Neural progenitor cell (in vitro differentiated cells): Measurements from ENCODE around the gene AGTRAP. TPM values are rescaled to one million over a fixed set of nuclear protein-coding genes. Genes with fewer than 3 reads are reported as not detected.
A peak's percentile ranks its signal among the peaks of the same experiment; 100 is the strongest.

ENCODE experiments used
- DNase-seq: peaks from one replicate; pipeline ENCODE4 v3.0.0-alpha.2; 2016; ENCODE audit warnings: low spot score
- H2AFZ ChIP-seq: fragments of 200-600 bp; sonication (generic); replicated peaks from 2 replicates; pipeline ENCODE4 v1.6.1; 2016; ENCODE audit warnings: antibody characterized with exemption
- H3F3A ChIP-seq: fragments of 200-600 bp; sonication (generic); 2 replicates; pipeline ENCODE4 v1.6.1; 2016; ENCODE audit warnings: antibody characterized with exemption, low read depth
- H3K27ac ChIP-seq: fragments of 200-600 bp; sonication (generic); 2 replicates; pipeline ENCODE4 v1.5.1; 2016; ENCODE audit warnings: mild to moderate bottlenecking
- H3K27me3 ChIP-seq: fragments of 200-600 bp; sonication (generic); 2 replicates; pipeline ENCODE4 v1.6.1; 2016; ENCODE audit warnings: mild to moderate bottlenecking, moderate library complexity
- H3K36me3 ChIP-seq: fragments of 200-600 bp; sonication (generic); 2 replicates; pipeline ENCODE4 v1.5.1; 2016
- H3K4me1 ChIP-seq: fragments of 200-600 bp; sonication (generic); 2 replicates; pipeline ENCODE4 v1.6.1; 2016; ENCODE audit warnings: mixed run types
- H3K4me2 ChIP-seq: fragments of 200-600 bp; sonication (generic); 2 replicates; pipeline ENCODE4 v1.6.1; 2016
- H3K4me3 ChIP-seq: fragments of 200-600 bp; sonication (generic); 2 replicates; pipeline ENCODE4 v1.5.1; 2016
- H3K79me2 ChIP-seq: fragments of 200-600 bp; sonication (generic); 2 replicates; pipeline ENCODE4 v1.6.1; 2016; ENCODE audit warnings: low read depth
- H3K9ac ChIP-seq: fragments of 200-600 bp; sonication (generic); 2 replicates; pipeline ENCODE4 v1.6.1; 2016
- H3K9me3 ChIP-seq: fragments of 200-600 bp; sonication (generic); 2 replicates; pipeline ENCODE4 v1.5.1; 2016; ENCODE audit warnings: low read depth
- H4K20me1 ChIP-seq: fragments of 200-600 bp; sonication (generic); 2 replicates; pipeline ENCODE4 v1.6.1; 2016; ENCODE audit warnings: low read depth
- H3K27ac Mint-ChIP-seq: 3 replicates; pipeline ENCODE4 v1.8.0; 2021; ENCODE audit warnings: mixed read lengths
- H3K27me3 Mint-ChIP-seq: 2 replicates; pipeline ENCODE4 v1.8.0; 2022; ENCODE audit warnings: low read depth, mild to moderate bottlenecking, inconsistent platforms, moderate library complexity, mixed read lengths; ENCODE audit not compliant: insufficient read depth
- H3K36me3 Mint-ChIP-seq: 3 replicates; pipeline ENCODE4 v1.8.0; 2021; ENCODE audit warnings: mixed read lengths
- H3K4me1 Mint-ChIP-seq: 3 replicates; pipeline ENCODE4 v1.8.0; 2021; ENCODE audit warnings: mixed read lengths
- H3K4me3 Mint-ChIP-seq: 3 replicates; pipeline ENCODE4 v1.8.0; 2021; ENCODE audit warnings: mild to moderate bottlenecking, moderate library complexity, mixed read lengths
- H3K9me3 Mint-ChIP-seq: 3 replicates; pipeline ENCODE4 v1.8.0; 2020; ENCODE audit warnings: mixed read lengths
- EZH2 ChIP-seq: fragments of 200-600 bp; sonication (generic); IDR thresholded peaks from 2 replicates; pipeline ENCODE4 v1.6.1; 2017; ENCODE audit warnings: antibody characterized with exemption, mild to moderate bottlenecking, moderate library complexity
- EZH2phosphoT487 ChIP-seq: fragments of 200-600 bp; sonication (generic); IDR thresholded peaks from 2 replicates; pipeline ENCODE4 v1.6.1; 2017; ENCODE audit warnings: antibody characterized with exemption
- total RNA-seq: library from RNA; depleted of rRNA; stranded (reverse); fragments of >200 nt; gene quantifications from 2 replicates; pipeline ENCODE4 v1.2.3, GENCODE V29; 2015; ENCODE audit warnings: low replicate concordance
- TF ChIP-seq, protein P1 (sequence below): fragments of 200-600 bp; sonication (generic); IDR thresholded peaks from 2 replicates; pipeline ENCODE4 v1.5.1; 2017; ENCODE audit warnings: antibody characterized with exemption, mild to moderate bottlenecking

AGTRAP gene
- total RNA-seq, 1 donor from 2014 or later: 12.4 TPM

DNA sequence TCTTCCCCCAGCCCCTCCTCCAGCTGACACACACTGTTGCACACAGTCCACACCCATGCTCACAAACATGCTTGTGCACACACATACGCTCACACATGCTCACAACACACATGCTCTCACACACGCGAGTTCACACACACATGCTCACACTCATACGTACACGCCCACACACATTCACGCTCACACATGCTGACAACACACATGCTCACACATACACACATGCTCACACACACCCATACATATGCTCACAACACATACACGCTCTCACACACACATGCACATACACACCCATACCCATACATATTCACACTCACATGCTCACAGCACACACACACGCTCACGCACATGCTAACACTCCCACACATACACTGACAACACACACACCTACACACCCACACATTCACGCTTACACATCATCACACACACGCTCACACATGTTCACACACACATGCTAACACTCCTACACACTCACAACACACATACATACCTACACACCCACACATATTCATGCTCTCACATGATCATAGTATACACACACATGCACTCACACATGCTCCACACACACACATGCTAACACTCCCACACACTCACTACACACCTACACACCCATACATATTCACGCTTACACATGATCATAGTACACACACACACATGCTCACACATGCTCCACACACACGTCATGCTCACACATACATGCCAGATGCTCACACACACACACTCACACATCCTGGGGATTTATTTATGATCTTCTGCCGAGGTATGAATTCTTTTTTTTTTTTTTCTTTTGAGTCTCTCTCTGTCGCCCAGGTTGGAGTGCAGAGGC is 33.7 kb upstream of the AGTRAP start:
- no peak for DNase-seq
- Histone ChIP-seq H3K79me2 (peaks cover 82% of the 10 kb centered on the region), H3K4me1 (peaks cover 44% of the 10 kb centered on the region), H4K20me1 (peaks cover 72% of the 10 kb centered on the region), H3K9me3 (no peaks in the 10 kb centered on the region), H3K36me3 (no peaks in the 10 kb centered on the region), H3K9ac (no peak overlapping the region), H3K4me3 (no peak overlapping the region), H2AFZ (no peak overlapping the region), H3K27ac (no peak overlapping the region), H3F3A (peaks cover 41% of the 10 kb centered on the region), H3K27me3 (no peaks in the 10 kb centered on the region), H3K4me2 (no peak overlapping the region)
- H3K4me1 Mint-ChIP-seq: peaks cover 43% of the 10 kb centered on the region
- no peak overlapping the region for H3K4me3 Mint-ChIP-seq
- no peak overlapping the region for H3K27ac Mint-ChIP-seq
- TF ChIP-seq, protein P1, sequence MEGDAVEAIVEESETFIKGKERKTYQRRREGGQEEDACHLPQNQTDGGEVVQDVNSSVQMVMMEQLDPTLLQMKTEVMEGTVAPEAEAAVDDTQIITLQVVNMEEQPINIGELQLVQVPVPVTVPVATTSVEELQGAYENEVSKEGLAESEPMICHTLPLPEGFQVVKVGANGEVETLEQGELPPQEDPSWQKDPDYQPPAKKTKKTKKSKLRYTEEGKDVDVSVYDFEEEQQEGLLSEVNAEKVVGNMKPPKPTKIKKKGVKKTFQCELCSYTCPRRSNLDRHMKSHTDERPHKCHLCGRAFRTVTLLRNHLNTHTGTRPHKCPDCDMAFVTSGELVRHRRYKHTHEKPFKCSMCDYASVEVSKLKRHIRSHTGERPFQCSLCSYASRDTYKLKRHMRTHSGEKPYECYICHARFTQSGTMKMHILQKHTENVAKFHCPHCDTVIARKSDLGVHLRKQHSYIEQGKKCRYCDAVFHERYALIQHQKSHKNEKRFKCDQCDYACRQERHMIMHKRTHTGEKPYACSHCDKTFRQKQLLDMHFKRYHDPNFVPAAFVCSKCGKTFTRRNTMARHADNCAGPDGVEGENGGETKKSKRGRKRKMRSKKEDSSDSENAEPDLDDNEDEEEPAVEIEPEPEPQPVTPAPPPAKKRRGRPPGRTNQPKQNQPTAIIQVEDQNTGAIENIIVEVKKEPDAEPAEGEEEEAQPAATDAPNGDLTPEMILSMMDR: no peak
- TF ChIP-seq EZH2 (no peak), EZH2phosphoT487 (no peak)
- no peaks in the 10 kb centered on the region for H3K36me3 Mint-ChIP-seq
- H3K27me3 Mint-ChIP-seq: no peaks in the 10 kb centered on the region
- no peaks in the 10 kb centered on the region for H3K9me3 Mint-ChIP-seq

DNA sequence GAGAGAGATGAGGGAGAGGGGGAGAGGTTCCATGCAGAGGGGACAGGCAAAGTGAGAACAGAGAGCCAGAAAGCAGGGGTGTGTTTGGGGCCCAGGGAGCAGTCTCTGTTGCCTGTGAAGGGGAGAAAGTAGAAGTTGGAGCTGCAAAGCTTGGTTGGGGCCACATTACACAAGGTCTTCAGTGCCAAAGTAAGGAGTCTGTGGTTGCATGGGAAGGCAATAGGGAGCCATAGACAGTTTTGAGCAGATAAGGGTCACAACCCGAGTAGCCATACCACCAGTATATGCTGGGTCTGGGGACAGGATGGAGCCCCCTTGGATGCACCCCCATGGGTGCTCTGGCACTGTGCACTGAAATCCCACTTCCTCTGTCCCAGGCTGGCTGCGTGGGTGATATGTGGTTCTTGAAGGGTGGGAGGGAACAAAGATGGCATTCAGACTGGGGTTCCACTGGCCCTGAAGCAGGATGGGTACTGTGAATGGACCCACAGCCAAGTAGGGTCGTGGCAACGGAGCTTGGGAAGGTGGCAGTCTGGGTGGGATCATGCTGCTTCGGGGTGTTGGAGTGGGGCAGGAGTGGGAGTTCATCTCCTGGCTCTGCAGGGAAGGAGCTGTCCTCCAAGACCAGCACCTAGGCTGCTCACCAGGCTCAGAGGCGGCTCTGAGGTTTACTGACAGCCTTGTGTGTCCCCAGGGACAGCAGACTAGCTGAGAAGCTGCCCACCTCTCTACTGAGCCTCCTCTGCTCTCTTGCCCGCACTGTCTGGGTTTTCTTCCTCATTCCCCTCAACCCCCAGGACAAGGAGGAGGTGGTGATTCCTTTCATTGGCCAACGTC is 32.4 kb upstream of the AGTRAP start:
- Mint-ChIP-seq H3K9me3 (no peaks in the 10 kb centered on the region), H3K27me3 (no peaks in the 10 kb centered on the region), H3K4me1 (peaks cover 52% of the 10 kb centered on the region), H3K4me3 (peak overlapping the region; percentile 66), H3K36me3 (no peaks in the 10 kb centered on the region), H3K27ac (peak overlapping the region; percentile 95)
- peaks cover 70% of the 10 kb centered on the region for H3K79me2 ChIP-seq
- H2AFZ ChIP-seq: no peak overlapping the region
- H4K20me1 ChIP-seq: peaks cover 76% of the 10 kb centered on the region
- peak overlapping the region; percentile 21 for H3K4me3 ChIP-seq
- TF ChIP-seq, protein P1: no peak
- TF ChIP-seq EZH2 (no peak), EZH2phosphoT487 (no peak)
- no peaks in the 10 kb centered on the region for H3K36me3 ChIP-seq
- H3F3A ChIP-seq: peaks cover 34% of the 10 kb centered on the region
- no peak overlapping the region for H3K9ac ChIP-seq
- H3K4me1 ChIP-seq: peaks cover 48% of the 10 kb centered on the region
- DNase-seq: no peak
- no peaks in the 10 kb centered on the region for H3K9me3 ChIP-seq
- H3K27me3 ChIP-seq: no peaks in the 10 kb centered on the region
- H3K4me2 ChIP-seq: peak overlapping the region; percentile 75
- peak overlapping the region; percentile 29 for H3K27ac ChIP-seq

DNA sequence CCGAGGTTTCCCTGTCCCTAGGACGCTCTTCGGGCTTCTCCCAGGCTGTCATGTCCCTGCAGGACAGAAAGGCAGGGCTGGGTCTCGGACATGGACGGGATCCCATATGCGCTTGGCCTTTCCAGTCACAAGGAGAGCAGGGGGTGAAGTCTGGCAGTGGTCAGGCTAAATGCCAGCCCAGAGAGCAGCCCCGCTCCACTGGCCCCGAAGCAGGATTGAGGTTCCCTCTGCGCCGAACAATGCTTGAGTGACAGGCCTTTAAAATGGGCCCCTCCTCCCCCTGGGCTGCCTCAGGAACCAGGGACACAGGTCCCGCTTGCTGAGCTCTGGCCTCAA is 31.8 kb upstream of the AGTRAP start:
- peak overlapping the region; percentile 95 for H3K27ac Mint-ChIP-seq
- no peaks in the 10 kb centered on the region for H3K9me3 ChIP-seq
- H3K4me3 ChIP-seq: peak overlapping the region; percentile 21
- peak overlapping the region; percentile 66 for H3K4me3 Mint-ChIP-seq
- H4K20me1 ChIP-seq: peaks cover 76% of the 10 kb centered on the region
- H2AFZ ChIP-seq: no peak overlapping the region
- H3K9me3 Mint-ChIP-seq: no peaks in the 10 kb centered on the region
- H3K4me2 ChIP-seq: peak overlapping the region; percentile 75
- no peaks in the 10 kb centered on the region for H3K27me3 ChIP-seq
- H3K36me3 Mint-ChIP-seq: no peaks in the 10 kb centered on the region
- no peaks in the 10 kb centered on the region for H3K36me3 ChIP-seq
- no peak for TF ChIP-seq EZH2phosphoT487
- TF ChIP-seq, protein P1: no peak
- TF ChIP-seq EZH2: no peak
- peaks cover 54% of the 10 kb centered on the region for H3K4me1 Mint-ChIP-seq
- peaks cover 48% of the 10 kb centered on the region for H3K4me1 ChIP-seq
- peak overlapping the region; percentile 29 for H3K27ac ChIP-seq
- peaks cover 34% of the 10 kb centered on the region for H3F3A ChIP-seq
- peaks cover 3% of the 10 kb centered on the region for H3K27me3 Mint-ChIP-seq
- peaks cover 64% of the 10 kb centered on the region for H3K79me2 ChIP-seq
- DNase-seq: peak; percentile 84
- H3K9ac ChIP-seq: no peak overlapping the region
